Measurements from ENCODE around the gene TGFA. TPM values are rescaled to one million over a fixed set of nuclear protein-coding genes. Genes with fewer than 3 reads are reported as not detected.

The TGFA gene
- total RNA-seq, 1 experiment from 2014 or later = 50.1 TPM

GRCh38 chr2:70471129-70471528 is 82.5 kb downstream of the TGFA start:
- Histone ChIP-seq H3K36me3 (ENCODE audit: control insufficient read depth in 1 of 2, insufficient read depth in 2 of 2, low read length in 2 of 2) (no peaks in the 10 kb centered on the region), H3K9me3 (ENCODE audit: control insufficient read depth in 1 of 2, insufficient read depth in 1 of 2, low read depth in 1 of 2, low read length in 2 of 2) (no peaks in the 10 kb centered on the region), H4K20me1 (ENCODE audit: insufficient read depth) (no peaks in the 10 kb centered on the region), H3K9me2 (ENCODE audit: insufficient read depth) (no peaks in the 10 kb centered on the region), H3K27ac (ENCODE audit: low read depth, low read length) (no peak overlapping the region), H3K4me2 (ENCODE audit: low read length) (no peak overlapping the region), H3K79me2 (ENCODE audit: insufficient read depth, low read length) (peaks cover 7% of the 10 kb centered on the region; the same call in 1 of the 2 replicates), H3K4me3 (replicated peaks in 1 of 2; ENCODE audit: low read depth in 1 of 2, low read length in 2 of 2) (no peak overlapping the region), H3K9ac (ENCODE audit: low read length) (no peak overlapping the region), H2AFZ (ENCODE audit: low read depth, low read length, poor library complexity, severe bottlenecking) (no peak overlapping the region), H3K27me3 (ENCODE audit: insufficient read depth, low read length) (no peaks in the 10 kb centered on the region), H3K4me1 (ENCODE audit: control insufficient read depth in 1 of 2, insufficient read depth in 2 of 2, low read length in 2 of 2) (peaks cover 2 to 5% of the 10 kb centered on the region in 2 experiments; a peak in 1 of 4 replicates)
- intact Hi-C loops (cut with micrococcal nuclease) = no loop called here
- ChIA-PET CTCF (no interaction called here), POLR2A (no interaction called here), RAD21 (ENCODE audit: low non-redundant PET in 1 of 2, low total read pairs in 2 of 2, uncharacterized antibody in 2 of 2, unreplicated experiment in 2 of 2) (no interaction called here)
- no TSS peak for BruUV-seq (replicated peaks)
- ATAC-seq (peak; percentile 50; the same call in 1 of the 2 replicates), DNase-seq (ENCODE audit: low read depth, low spot score) (no peak)
- TF ChIP-seq EGR1 (IDR thresholded peaks at IDR 0.05; ENCODE audit: low read depth) (no peak), CEBPB (IDR thresholded peaks at IDR 0.05; ENCODE audit: low read depth) (no peak), YY1 (IDR thresholded peaks at IDR 0.05; ENCODE audit: extremely low read depth, insufficient replicate concordance, low read depth, low read length) (no peak), MAX (IDR thresholded peaks at IDR 0.05) (no peak), RAD21 (IDR thresholded peaks at IDR 0.05; ENCODE audit: low read depth) (no peak), ZFX (IDR thresholded peaks at IDR 0.05) (no peak)

- Histone ChIP-seq H3K79me2 (ENCODE audit: insufficient read depth, low read length) (peaks cover 7% of the 10 kb centered on the region; the same call in 1 of the 2 replicates), H3K36me3 (ENCODE audit: control insufficient read depth in 1 of 2, insufficient read depth in 2 of 2, low read length in 2 of 2) (no peaks in the 10 kb centered on the region), H3K4me3 (replicated peaks in 1 of 2; ENCODE audit: low read depth in 1 of 2, low read length in 2 of 2) (no peak overlapping the region), H3K9me3 (ENCODE audit: control insufficient read depth in 1 of 2, insufficient read depth in 1 of 2, low read depth in 1 of 2, low read length in 2 of 2) (no peaks in the 10 kb centered on the region), H3K4me2 (ENCODE audit: low read length) (no peak overlapping the region), H3K27me3 (ENCODE audit: insufficient read depth, low read length) (no peaks in the 10 kb centered on the region), H3K9ac (ENCODE audit: low read length) (no peak overlapping the region), H3K27ac (ENCODE audit: low read depth, low read length) (no peak overlapping the region), H2AFZ (ENCODE audit: low read depth, low read length, poor library complexity, severe bottlenecking) (no peak overlapping the region), H4K20me1 (ENCODE audit: insufficient read depth) (no peaks in the 10 kb centered on the region), H3K4me1 (ENCODE audit: control insufficient read depth in 1 of 2, insufficient read depth in 2 of 2, low read length in 2 of 2) (peaks cover 2 to 5% of the 10 kb centered on the region in 2 experiments; a peak in 1 of 4 replicates), H3K9me2 (ENCODE audit: insufficient read depth) (no peaks in the 10 kb centered on the region)
- ATAC-seq (no peak), DNase-seq (ENCODE audit: low read depth, low spot score) (no peak)
- intact Hi-C loops (cut with micrococcal nuclease) = no loop called here
- RAD21 ChIA-PET (ENCODE audit: low non-redundant PET in 1 of 2, low total read pairs in 2 of 2, uncharacterized antibody in 2 of 2, unreplicated experiment in 2 of 2) = no interaction called here
- no peak for TF ChIP-seq POLR2AphosphoS5 (IDR thresholded peaks at IDR 0.05; ENCODE audit: low read depth, low read length)
- no peak for TF ChIP-seq CBX3 (IDR thresholded peaks at IDR 0.05; ENCODE audit: low read depth)
- no peak for TF ChIP-seq CTCF (IDR thresholded peaks at IDR 0.05 in 2 of 3, conservative IDR thresholded peaks at IDR 0.05 in 1 of 3; ENCODE audit: borderline replicate concordance in 1 of 3, insufficient read depth in 1 of 3, low read depth in 2 of 3, low read length in 2 of 3)
- no peak for TF ChIP-seq TCF7L2 (IDR thresholded peaks at IDR 0.05; ENCODE audit: borderline replicate concordance, extremely low read depth, insufficient read depth, insufficient read length)
- TF ChIP-seq ATF3 (IDR thresholded peaks at IDR 0.05) = no peak
- no peak for TF ChIP-seq EZH2phosphoT487 (IDR thresholded peaks at IDR 0.05; ENCODE audit: borderline replicate concordance)
- no peak for TF ChIP-seq RAD21 (IDR thresholded peaks at IDR 0.05; ENCODE audit: low read depth)
- TF ChIP-seq ZFX (IDR thresholded peaks at IDR 0.05) = no peak
- TF ChIP-seq EGR1 (IDR thresholded peaks at IDR 0.05; ENCODE audit: low read depth) = no peak
- TF ChIP-seq ZBTB33 (IDR thresholded peaks at IDR 0.05; ENCODE audit: extremely low read depth, insufficient replicate concordance, low read length) = no peak
- TF ChIP-seq YY1 (IDR thresholded peaks at IDR 0.05; ENCODE audit: extremely low read depth, insufficient replicate concordance, low read depth, low read length) = no peak
- TF ChIP-seq MAX (IDR thresholded peaks at IDR 0.05) = no peak
- no peak for TF ChIP-seq SIN3A (IDR thresholded peaks at IDR 0.05; ENCODE audit: low read depth)
- no peak for TF ChIP-seq ZNF274 (IDR thresholded peaks at IDR 0.05; ENCODE audit: low read depth, low read length)
- POLR2A ChIA-PET = no interaction called here
- BruUV-seq (replicated peaks) = no TSS peak
- CTCF ChIA-PET = no interaction called here
These were observed 83.7 kb downstream of the TGFA start for GRCh38 chr2:70469961-70470360.

All from HCT116 (cell line).